Measurements from ENCODE around the gene PWWP2B. TPM values are rescaled to one million over a fixed set of nuclear protein-coding genes. Genes with fewer than 3 reads are reported as not detected.

The PWWP2B gene
- total RNA-seq, 1 donor from 2014 or later, result 24.2 TPM

GRCh38 chr10:132437541-132437950, 40.5 kb downstream of the PWWP2B start:
- Mint-ChIP-seq H3K9me3 (no peaks in the 10 kb centered on the region), H3K27ac (no peak overlapping the region), H3K36me3 (no peaks in the 10 kb centered on the region), H3K4me3 (no peak overlapping the region), H3K4me1 (peaks cover 13% of the 10 kb centered on the region), H3K27me3 (ENCODE audit: low read depth) (no peaks in the 10 kb centered on the region)
- TF ChIP-seq CTCF (IDR thresholded peaks at IDR 0.05; ENCODE audit: unreplicated experiment), result no peak
- DNase-seq (ENCODE audit: low spot score in 2 of 2, unreplicated experiment in 2 of 2), result no peak

- H3K27ac Mint-ChIP-seq, result peak overlapping the region; percentile 66
- no peak for DNase-seq (ENCODE audit: low spot score in 2 of 2, unreplicated experiment in 2 of 2)
- H3K4me1 Mint-ChIP-seq, result peaks cover 13% of the 10 kb centered on the region
- no peaks in the 10 kb centered on the region for H3K27me3 Mint-ChIP-seq (ENCODE audit: low read depth)
- no peak overlapping the region for H3K4me3 Mint-ChIP-seq
- no peaks in the 10 kb centered on the region for H3K9me3 Mint-ChIP-seq
- no peak for TF ChIP-seq CTCF (IDR thresholded peaks at IDR 0.05; ENCODE audit: unreplicated experiment)
- no peaks in the 10 kb centered on the region for H3K36me3 Mint-ChIP-seq
These were observed 41.4 kb downstream of the PWWP2B start for GRCh38 chr10:132438091-132439024.

GRCh38 chr10:132439025-132439388, 42.0 kb downstream of the PWWP2B start:
- H3K4me1 Mint-ChIP-seq, result peaks cover 13% of the 10 kb centered on the region
- no peaks in the 10 kb centered on the region for H3K36me3 Mint-ChIP-seq
- no peak for TF ChIP-seq CTCF (IDR thresholded peaks at IDR 0.05; ENCODE audit: unreplicated experiment)
- H3K27ac Mint-ChIP-seq, result peak overlapping the region; percentile 66
- DNase-seq (ENCODE audit: low spot score in 2 of 2, unreplicated experiment in 2 of 2), result no peak
- H3K27me3 Mint-ChIP-seq (ENCODE audit: low read depth), result no peaks in the 10 kb centered on the region
- no peaks in the 10 kb centered on the region for H3K9me3 Mint-ChIP-seq
- no peak overlapping the region for H3K4me3 Mint-ChIP-seq

GRCh38 chr10:132439424-132440163, 42.6 kb downstream of the PWWP2B start:
- Mint-ChIP-seq H3K4me1 (peaks cover 16% of the 10 kb centered on the region), H3K27me3 (ENCODE audit: low read depth) (no peaks in the 10 kb centered on the region), H3K4me3 (no peak overlapping the region), H3K36me3 (no peaks in the 10 kb centered on the region), H3K9me3 (no peaks in the 10 kb centered on the region), H3K27ac (peak overlapping the region; percentile 24)
- TF ChIP-seq CTCF (IDR thresholded peaks at IDR 0.05; ENCODE audit: unreplicated experiment), result no peak
- DNase-seq (ENCODE audit: low spot score in 2 of 2, unreplicated experiment in 2 of 2), result no peak

- Mint-ChIP-seq H3K4me1 (peaks cover 23% of the 10 kb centered on the region), H3K36me3 (no peaks in the 10 kb centered on the region), H3K27me3 (ENCODE audit: low read depth) (no peaks in the 10 kb centered on the region), H3K9me3 (no peaks in the 10 kb centered on the region), H3K27ac (peak overlapping the region; percentile 72), H3K4me3 (no peak overlapping the region)
- TF ChIP-seq CTCF (IDR thresholded peaks at IDR 0.05; ENCODE audit: unreplicated experiment), result no peak
- DNase-seq (ENCODE audit: low spot score in 2 of 2, unreplicated experiment in 2 of 2), result no peak
These were observed 44.0 kb downstream of the PWWP2B start for GRCh38 chr10:132440791-132441565.
